EH (cell line): ENCODE data around the gene LUZP2.

Experiments used
- DNase-seq: peaks from one replicate; pipeline ENCODE4 v3.0.0-alpha.2; 2015; ENCODE audit warnings: low read depth

The LUZP2 gene

DNA sequence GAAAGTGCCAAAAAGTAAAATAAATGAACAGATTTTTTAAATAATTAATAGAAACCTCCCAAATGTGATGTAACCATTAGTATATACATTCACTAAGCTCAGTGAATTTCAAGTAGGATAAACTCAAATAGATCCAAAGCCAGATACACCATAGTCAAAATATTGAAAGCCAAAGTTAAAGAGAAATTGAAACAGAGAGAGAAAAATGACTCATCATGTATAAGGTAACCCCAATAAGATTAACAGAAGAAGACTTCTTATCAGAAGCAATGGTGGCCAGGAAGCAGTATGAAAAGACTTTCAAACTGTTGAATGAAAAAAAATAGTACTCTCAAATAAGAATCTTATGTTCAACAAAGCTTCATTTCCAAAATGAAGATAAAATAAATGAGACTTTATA, 70.5 kb downstream of the LUZP2 start:
- DNase-seq: no peak

DNA sequence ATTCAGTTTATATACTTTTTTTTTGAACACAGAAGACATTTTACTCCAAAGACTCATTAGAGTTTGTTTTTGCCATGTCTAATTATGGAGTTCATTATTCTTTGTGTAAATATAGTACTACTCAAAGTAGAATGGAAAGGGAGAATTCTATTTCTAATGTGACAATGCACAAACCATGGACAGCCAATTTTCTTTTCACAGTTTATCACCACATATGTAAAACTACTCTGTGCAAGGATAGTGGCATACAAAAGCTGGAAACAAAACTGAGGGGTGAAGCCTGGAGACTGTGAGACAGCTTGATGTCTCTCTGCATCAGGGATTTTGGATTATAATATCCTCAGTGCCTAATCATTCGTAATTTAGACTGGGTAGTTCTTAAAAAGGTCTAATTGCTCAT, 75.5 kb downstream of the LUZP2 start:
- DNase-seq: no peak

DNA sequence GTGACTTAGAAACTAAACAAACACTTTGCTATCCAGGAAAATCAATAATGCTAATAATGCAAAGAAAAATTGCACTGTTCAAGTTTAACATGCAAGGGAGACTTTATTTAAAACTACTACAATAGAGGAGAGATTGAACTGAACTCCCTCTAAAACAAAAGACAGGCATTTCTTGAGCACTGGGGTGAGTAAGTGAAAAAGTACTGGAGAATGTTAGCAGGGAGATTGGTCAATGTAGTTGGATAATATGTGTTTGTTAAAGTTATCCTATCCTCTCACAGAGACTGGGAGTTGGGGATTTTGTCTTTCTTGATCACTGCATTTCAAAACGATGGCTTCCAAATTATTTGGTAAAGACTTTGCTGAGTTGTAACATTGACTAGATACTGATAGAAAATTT, 77.6 kb downstream of the LUZP2 start:
- DNase-seq: no peak

DNA sequence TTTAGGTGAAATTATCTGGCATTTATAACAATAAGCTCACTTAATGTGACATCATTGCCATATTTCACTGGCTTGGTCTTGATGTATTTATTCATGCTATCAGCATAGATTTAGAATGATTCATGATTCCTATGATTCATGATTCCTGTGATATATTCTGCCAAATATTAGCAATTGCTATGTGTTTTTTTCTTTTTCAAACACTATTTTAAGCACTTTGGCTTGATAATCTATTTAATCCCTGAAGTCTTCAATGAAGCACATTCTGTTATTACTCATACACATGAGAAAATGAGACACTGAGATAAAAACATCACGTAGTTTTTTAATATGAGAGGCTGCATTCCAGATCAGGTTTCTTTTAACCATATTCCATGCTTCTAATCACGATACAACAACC, 78.5 kb downstream of the LUZP2 start:
- no peak for DNase-seq

DNA sequence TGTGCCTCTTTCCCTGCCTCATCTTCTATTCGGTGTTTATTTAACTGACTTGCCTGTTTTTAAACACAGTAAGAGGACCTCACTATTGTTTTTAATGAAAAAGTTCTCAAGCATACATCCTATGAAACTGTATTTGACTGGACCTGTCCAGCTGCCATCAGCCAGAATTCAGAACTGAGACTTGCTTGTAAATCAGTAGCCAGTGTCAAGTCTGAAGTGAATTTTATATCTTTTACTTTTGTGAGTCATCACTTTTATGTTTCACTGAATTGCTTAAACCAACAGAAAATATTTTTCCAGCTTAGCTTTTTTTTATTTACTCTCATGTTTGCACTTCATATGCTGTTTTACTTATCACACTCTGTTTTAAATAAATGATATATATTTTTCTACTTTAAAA, 88.3 kb downstream of the LUZP2 start:
- no peak for DNase-seq

DNA sequence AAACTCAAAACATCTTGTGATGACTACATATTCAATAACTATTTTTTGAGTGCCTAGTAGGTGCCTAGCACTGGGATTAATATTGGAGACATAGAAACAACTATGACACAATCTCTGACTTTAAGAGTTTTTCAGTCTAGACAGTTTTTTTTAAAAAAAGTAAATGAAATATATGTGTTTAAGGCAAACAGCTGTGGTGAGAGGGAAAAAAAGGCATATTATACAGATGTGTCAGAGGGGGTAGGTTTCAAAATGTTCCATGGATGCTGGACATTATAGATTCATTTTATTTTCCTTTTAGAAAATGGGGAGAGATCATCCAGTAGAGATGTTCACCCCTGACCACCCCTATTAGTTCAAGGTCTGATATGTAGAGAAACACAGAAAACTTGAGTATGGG, 90.8 kb downstream of the LUZP2 start:
- no peak for DNase-seq

DNA sequence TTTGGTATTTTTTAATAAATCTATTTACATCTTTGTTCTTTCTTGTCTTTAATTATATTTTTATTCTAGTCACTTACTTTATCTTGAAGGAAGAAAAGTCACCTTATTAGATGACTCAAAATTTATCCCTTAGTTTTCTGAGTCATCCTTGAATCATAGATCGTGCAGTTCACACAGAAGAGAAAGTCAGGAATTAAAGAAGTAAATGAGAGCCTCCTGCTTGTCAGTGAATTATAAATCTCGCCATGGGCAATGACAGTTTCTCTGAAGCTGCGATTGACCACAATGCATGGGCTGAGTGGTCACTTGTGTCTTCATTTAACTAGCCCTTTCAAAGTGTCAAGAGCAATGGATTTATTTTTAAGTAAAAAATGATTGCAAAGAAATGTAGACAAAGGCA, 91.2 kb downstream of the LUZP2 start:
- no peak for DNase-seq

DNA sequence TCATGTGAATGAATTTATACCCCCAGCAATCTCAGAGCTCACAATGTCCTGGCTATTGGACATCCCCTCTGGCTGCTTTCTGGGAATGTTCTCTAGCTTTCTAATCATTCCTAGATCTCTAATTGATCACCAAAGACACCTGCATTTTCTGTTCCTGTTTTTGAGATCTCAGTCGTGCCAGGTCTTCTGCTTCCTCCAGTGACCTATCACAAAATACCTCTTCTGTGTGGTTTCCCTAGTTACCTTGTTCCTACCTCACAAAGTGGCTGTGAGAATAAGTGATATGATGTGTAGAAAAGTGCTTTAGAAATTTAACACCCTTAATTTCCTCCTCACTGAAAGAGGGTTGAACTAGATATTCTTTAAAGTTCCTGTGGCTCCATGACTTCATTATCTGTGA, 92.2 kb downstream of the LUZP2 start:
- DNase-seq: no peak

DNA sequence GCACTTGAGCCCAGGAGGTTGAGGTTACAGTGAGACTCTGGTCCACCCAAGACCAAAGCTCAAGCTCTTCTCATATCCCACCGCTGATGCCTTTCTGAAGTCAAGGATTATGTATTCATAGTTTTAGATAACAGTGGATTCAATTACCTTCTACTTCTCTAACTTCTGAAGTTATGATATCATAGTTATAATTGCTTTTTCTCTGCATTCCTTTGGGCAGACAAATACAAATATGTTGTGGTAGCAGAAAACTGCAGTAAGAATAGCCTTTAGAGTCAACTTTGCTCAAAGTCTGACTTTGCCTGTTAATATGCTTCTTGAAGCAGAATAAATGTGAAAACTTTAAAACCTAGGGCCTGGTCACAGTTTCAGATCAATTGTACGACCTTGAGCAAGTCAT, 94.4 kb downstream of the LUZP2 start:
- no peak for DNase-seq

DNA sequence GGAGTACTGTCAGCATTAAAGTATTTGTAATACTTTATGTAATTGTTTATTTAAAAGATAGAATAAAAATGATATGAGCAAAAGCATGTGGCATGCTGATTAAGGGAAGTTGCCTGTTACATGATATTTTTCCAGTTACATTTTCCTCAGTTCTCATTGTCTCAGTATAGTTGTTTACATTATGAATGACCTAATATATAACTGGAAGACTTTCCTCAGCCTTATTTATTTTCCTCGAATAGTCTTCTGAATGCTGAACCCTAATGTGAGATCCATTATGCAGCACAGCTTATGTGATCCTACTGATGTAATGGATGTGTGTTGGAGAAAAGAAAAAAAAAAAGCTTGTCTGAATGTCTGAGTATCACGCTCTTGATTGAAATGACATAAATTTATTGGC, 95.5 kb downstream of the LUZP2 start:
- DNase-seq: no peak

DNA sequence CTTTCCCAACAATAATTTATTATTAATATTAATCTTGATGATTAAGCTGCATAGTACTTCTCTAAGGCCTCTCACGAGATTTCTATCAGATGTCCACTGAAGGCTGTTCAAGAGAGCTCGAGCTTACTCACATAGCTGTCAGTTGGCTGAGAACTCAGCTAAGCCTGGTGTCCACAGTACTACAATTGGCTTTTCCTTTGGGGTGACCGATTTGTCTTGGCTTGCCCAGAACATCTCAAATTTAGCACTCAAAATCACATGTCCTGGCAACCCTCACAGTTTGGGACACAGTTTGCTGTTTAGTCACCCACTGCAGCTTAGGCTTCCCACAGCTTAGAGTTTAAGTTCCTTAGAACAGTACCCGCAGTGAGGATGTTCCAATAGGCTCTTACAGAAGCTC, 96.5 kb downstream of the LUZP2 start:
- no peak for DNase-seq

DNA sequence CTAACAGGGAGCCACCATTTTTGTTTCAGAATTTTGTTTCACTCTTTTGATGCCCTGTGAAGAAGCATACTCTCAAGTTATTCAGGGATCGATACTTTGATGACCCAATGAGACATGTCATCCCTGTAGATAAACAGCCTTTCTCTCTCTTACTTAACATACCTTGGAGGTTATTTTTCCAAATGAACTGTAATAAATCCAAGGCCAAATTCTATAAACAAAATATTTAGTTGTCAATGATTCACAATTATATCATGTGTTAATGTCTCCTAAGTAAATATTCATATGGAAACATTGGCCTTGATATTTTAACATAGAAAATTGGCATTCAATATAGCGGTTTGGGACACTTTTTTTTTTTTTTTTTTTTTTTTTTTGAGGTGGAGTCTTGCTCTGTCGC, 97.5 kb downstream of the LUZP2 start:
- no peak for DNase-seq

DNA sequence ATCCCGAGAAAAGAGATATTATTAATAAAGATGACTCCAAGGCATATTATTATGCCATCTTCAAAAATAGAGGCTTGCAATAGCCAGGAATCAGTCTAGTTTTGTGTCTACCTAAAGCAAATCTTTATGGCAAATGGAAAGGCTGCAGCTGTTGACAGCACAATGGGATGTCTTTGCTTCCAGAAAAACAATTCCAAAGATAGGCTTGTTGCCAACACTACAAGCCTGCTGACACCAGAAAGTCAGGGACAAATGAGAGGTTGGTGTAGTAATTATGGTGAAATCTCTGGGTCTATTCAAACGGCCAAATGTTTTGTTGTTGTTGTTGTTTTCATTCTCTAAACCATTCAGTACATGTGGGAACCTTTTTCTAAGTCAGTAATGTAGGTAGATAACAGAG, 101.8 kb downstream of the LUZP2 start:
- DNase-seq: no peak

DNA sequence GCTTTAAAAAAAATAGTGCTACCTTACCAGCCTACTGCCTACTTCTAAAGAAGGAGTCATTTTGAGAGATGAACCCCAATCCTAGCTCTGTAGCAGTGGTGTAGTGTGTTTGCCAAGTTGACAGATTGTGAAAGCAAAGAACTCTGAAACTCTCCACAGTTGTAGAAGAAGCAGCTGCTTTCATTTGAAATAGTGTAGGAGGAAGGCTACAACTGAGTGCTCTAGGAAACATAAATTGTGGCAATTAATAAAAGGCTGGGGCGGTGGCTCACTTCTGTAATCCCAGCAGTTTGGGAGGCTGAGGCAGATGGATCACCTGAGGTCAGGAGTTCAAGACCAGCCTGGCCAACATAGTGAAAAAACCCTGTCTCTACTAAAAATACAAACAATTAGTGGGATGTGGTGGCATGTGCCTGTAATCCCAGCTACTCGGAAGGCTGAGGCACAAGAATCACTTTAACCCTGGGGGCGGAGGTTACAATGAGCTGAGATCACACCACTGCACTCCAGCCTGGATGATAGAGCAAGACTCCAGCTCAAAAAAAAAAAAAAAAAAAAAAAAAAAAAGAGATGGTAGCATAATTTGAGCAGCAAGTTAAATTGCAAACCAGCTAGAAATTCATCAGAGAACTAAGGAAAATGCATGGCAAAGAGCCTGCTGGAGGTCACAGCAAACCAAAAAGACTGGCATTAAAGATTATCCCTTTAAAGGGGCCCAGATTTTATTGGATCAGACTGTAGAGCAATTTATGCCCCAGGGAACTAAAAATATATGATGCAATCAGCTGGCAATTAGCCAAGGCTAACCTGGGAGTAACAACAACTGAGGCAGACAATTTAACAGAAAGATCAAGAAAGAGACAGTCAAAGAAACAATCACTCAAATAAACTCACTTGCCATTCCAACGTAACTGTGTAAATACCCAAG, 112.6 kb downstream of the LUZP2 start:
- DNase-seq: no peak

DNA sequence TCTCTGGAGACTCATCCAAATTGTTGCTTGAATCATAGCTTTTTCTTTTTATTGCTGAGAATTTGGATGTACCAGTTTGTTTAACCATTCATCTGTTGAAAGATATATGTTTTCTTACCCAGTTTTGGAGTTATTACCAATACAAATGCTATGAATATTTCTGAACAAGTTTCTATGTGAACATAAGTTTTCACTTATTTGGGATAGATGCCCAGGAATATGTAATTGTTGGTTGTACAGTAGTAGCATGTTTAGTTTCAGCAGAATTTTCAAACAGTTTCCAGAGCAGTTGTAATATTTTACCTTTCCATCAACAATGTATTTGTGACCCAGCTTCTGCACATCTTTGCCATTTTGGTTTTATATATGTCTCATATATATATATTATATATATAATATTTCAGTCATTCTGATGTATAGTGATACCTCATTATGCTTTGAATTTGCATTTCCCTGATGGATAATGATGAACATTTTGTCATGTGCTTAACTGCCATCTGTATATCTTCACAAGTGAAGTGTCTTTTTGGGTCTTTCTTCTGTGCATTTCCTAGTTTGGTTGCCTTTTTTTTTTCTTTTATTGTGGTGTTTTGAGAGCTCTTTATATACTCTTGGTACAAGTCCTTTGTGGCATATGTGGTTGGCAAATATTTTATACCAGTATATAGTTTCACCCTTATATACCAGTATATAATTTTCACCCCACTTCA, 118.8 kb downstream of the LUZP2 start:
- no peak for DNase-seq

DNA sequence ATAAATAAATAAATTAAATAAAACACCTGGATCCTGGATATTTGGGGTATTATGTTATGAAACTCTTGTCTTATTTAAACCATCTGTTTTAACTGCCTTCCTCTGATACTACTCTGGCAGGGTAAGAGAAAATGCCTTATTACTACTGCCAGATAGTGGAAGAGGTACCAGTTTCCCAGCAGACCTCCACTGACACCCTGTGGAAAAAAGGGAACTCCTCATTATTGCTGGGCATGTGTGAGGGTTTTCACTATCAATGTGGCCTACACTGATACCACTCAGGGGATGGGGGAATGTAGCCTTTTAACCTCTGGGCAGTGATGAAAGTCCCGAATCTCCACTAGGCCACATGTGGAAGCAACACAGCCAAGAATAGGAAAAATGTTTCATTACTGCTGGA, 121.0 kb downstream of the LUZP2 start:
- no peak for DNase-seq

DNA sequence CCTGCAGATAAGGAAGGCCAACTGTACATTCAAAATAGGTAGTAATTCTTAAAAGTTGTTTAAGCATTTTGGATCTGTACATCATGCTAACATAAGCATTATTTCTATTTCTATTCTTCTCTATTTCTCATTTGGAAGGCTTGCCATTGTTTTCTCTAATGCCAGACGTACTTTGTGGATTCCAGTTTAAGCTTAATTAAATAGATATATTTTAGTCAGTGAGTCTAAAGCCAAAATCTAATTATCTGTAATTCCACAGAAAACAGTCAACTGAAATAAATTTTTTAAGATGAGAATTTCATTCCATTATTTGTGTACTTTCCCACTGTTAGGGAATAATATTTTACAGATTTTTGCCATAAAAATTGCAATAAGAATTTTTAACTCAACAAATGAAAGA, 123.0 kb downstream of the LUZP2 start:
- DNase-seq: no peak

DNA sequence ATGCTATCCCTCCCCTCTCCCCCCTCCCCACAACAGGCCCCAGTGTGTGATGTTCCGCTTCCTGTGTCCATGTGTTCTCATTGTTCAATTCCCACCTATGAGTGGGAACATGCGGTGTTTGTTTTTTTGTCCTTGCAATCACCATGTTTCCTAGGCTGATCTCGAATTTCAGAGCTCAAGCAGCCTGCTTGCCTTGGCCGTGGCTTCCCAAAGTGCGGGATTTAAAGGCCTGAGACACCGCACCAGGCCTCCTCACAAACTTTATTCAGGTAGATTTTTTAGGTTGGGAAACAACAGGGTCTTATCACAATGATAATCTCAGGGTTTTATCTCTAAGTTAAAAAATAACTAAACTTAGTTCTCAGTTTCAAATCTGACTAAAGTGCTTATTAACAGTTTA, 125.4 kb downstream of the LUZP2 start:
- no peak for DNase-seq

DNA sequence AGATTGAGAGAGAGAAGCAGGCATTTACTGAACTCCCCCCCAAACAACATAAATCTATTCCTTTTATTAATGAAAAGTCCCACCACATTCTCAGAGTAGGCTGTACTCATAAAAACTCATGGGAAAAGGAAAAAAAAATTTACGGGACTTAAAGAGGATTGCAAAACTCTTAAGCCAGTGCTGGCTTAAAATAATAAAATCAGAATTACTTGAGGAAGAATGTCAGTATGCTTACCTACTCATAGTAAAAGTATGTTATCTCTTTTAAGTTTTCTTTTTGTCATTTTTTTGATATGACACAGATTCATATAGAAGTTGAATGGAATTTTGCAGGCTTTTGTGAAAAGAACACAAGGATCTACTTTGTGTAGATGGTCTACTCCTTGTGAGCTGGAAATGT, 126.3 kb downstream of the LUZP2 start:
- no peak for DNase-seq

DNA sequence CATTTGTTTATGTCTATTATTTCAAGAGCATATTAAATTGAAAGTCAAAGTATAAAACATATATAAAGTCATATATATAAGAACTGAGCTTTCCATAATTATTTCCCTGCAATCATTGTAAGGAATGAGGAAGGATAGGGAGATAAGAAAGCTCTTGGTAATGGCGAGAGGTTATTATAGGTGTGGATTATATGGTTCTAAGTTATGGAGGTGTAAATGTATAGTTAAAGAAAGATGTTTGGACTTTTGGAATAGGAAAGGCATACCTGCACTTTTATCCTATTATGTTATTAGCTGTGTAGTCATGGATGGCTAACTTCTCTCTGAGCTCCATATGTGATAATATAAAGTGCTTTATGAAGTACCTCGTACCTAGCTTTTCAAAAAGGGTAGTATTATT, 127.6 kb downstream of the LUZP2 start:
- DNase-seq: no peak

DNA sequence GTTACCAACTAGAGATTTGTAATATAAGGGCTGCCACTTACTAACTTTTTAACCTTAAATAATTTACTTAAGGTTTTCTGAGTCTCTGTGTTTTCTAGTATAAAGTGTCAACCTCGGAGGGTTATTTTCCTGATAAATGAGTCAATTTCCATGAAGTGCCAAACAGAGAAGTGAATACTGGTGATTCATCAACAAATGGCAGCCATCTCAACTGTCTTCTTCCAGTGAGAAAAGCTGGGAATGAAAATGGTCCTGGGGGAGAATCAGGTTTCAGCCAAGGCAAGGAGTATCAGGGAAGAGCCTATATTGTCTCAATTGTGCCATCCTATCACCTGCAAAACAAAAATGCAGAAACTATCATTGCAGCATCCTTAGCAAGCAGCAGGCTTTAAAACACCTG, 129.1 kb downstream of the LUZP2 start:
- DNase-seq: no peak

DNA sequence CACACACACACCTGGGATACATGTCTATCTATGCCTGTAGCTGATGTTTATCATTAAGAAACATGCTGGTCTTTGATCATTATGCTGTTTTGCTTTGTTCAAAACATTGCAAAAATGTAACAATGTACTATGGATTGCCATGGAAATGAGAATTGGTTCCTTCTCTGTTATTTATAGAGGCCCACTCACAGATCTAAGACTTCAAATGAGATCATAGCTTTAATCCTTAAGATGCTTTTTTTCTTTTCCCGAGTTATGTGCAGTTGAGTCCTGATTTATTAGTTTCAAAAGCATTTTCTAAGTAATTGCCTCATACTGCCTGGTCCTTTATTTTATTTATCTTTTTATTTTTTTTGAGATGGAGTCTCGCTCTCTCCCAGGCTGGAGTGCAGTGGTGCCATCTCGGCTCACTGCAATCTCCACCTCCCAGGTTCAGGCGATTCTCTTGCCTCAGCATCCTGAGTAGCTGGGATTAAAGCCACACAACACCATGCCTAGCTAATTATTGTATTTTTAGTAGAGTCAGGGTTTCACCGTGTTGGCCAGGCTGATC, 131.4 kb downstream of the LUZP2 start:
- no peak for DNase-seq

DNA sequence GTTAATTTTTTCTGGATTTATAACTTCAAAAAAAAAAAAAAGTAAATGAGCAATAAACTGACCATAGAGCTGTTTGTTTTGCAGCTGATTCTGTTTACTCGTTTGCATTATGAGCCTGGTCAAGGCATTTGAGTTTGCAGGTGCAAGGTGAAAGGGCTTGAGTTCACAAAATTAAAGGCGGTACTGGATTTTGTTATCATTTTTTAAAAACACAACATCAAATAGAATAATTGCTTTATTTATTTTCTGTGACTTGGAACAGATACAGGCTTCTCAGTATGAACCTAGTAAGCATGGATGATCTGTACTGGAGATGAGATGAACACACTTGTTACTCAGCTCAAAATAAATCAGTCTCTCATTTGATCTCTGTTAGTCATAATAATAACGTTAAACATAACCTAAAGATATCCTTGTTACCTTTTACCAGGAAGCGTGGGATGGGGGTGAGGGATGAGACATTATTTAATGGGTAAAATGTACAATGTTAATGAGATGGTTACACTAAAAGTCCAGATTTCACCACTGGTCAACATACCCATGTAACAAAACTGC, 137.8 kb downstream of the LUZP2 start:
- no peak for DNase-seq
